Fibroblast of lung (primary cell): Measurements from ENCODE around the gene SLC45A2. TPM values are rescaled to one million over a fixed set of nuclear protein-coding genes. Genes with fewer than 3 reads are reported as not detected.
A peak's percentile ranks its signal among the peaks of the same experiment; 100 is the strongest.

Source experiments
- DNase-seq, 2 donors: peaks; one replicate each; pipeline versions ENCODE4 v3.0.0 to v3.0.0-alpha.2; 2010; ENCODE audit warnings: low read depth in 2 of 2
- H2AFZ ChIP-seq: 2 replicates; pipeline ENCODE4 v1.5.1; 2012; ENCODE audit warnings: low read length, control low read depth, inconsistent platforms
- H3K27ac ChIP-seq: 2 replicates; pipeline ENCODE4 v1.5.1; 2011; ENCODE audit warnings: low read length, control low read depth; ENCODE audit not compliant: insufficient read depth
- H3K27me3 ChIP-seq: 2 replicates; pipeline ENCODE4 v1.5.1; 2011; ENCODE audit warnings: mild to moderate bottlenecking, low read length; ENCODE audit not compliant: control insufficient read depth, insufficient read depth
- H3K36me3 ChIP-seq: 2 replicates; pipeline ENCODE4 v1.5.1; 2011; ENCODE audit warnings: low read length; ENCODE audit not compliant: control insufficient read depth, insufficient read depth
- H3K4me1 ChIP-seq: 2 replicates; pipeline ENCODE4 v1.5.1; 2011; ENCODE audit warnings: low read length; ENCODE audit not compliant: control insufficient read depth, insufficient read depth; ENCODE audit errors: extremely low read depth
- H3K4me2 ChIP-seq: 2 replicates; pipeline ENCODE4 v1.5.1; 2011; ENCODE audit warnings: low read length, control low read depth; ENCODE audit not compliant: insufficient read depth; ENCODE audit errors: extremely low read depth
- H3K4me3 ChIP-seq, 4 experiments: fragments of 200-600 bp in 1 of 4; sonication (generic) in 1 of 4; replicated peaks in 1 of 4; 2 replicates each; pipeline ENCODE4 v1.5.1; 2011 to 2016; ENCODE audit warnings: low read length in 4 of 4, low read depth in 3 of 4, mild to moderate bottlenecking in 3 of 4, control low read depth in 2 of 4, inconsistent platforms in 1 of 4, mixed read lengths in 1 of 4; ENCODE audit not compliant: insufficient read depth in 1 of 4; ENCODE audit errors: control extremely low read depth in 1 of 4
- H3K79me2 ChIP-seq: 2 replicates; pipeline ENCODE4 v1.5.1; 2012; ENCODE audit warnings: mild to moderate bottlenecking, low read length, inconsistent platforms; ENCODE audit not compliant: control insufficient read depth, insufficient read depth
- H3K9ac ChIP-seq: 2 replicates; pipeline ENCODE4 v1.5.1; 2011; ENCODE audit warnings: mild to moderate bottlenecking, low read length, control low read depth; ENCODE audit not compliant: insufficient read depth
- H3K9me3 ChIP-seq: 2 replicates; pipeline ENCODE4 v1.5.1; 2012; ENCODE audit warnings: low read depth, low read length; ENCODE audit not compliant: control insufficient read depth, insufficient read depth
- H4K20me1 ChIP-seq: 2 replicates; pipeline ENCODE4 v1.5.1; 2011; ENCODE audit warnings: low read length; ENCODE audit not compliant: control insufficient read depth, insufficient read depth; ENCODE audit errors: extremely low read depth
- CTCF ChIP-seq, 2 donors: IDR thresholded peaks in 1 of 2; conservative IDR thresholded peaks in 1 of 2; 1 replicate in 1 of 2; 2 replicates in 1 of 2; pipeline ENCODE4 v1.5.1; 2011 to 2012; ENCODE audit warnings: low read length in 2 of 2, control low read depth in 1 of 2, inconsistent platforms in 1 of 2, low read depth in 1 of 2, mild to moderate bottlenecking in 1 of 2
- EZH2 ChIP-seq: IDR thresholded peaks from 2 replicates; pipeline ENCODE4 v1.5.1; 2012; ENCODE audit warnings: low read length, control low read depth, mild to moderate bottlenecking; ENCODE audit errors: missing control alignments
- polyA plus RNA-seq, 2 donors: library from polyadenylated mRNA; depleted of rRNA in 1 of 2; stranded (reverse) in 1 of 2; unstranded in 1 of 2; fragments of >200 nt; gene quantifications; 2 replicates each; pipeline ENCODE4 v1.2.1, GENCODE V29; 2011 to 2012; ENCODE audit warnings: missing spikeins in 1 of 2
- total RNA-seq: library from RNA; depleted of rRNA; stranded (reverse); fragments of >200 nt; gene quantifications from 2 replicates; pipeline ENCODE4 v1.2.1, GENCODE V29; 2014

SLC45A2 gene
- total and polyA plus RNA-seq, 2 donors (not counting 1 experiment from before 2014, with no cell fraction given), result under 0.01 TPM; not detected in 1

GRCh38 chr5:33934176-33934575 lies 50.3 kb downstream of the SLC45A2 start:
- DNase-seq, result peak; percentile 25 to 56
- Histone ChIP-seq H3K27ac (no peak overlapping the region), H3K9me3 (no peaks in the 10 kb centered on the region), H3K9ac (no peak overlapping the region), H3K79me2 (no peaks in the 10 kb centered on the region), H3K4me1 (no peaks in the 10 kb centered on the region), H4K20me1 (no peaks in the 10 kb centered on the region), H3K4me3 (no peak overlapping the region), H3K36me3 (no peaks in the 10 kb centered on the region), H2AFZ (no peak overlapping the region), H3K27me3 (peaks cover 28% of the 10 kb centered on the region), H3K4me2 (no peak overlapping the region)
- TF ChIP-seq EZH2 (no peak), CTCF (conservative IDR thresholded peaks at IDR 0.05 in 1 of 2, IDR thresholded peaks at IDR 0.05 in 1 of 2; ENCODE audit: low read depth in 1 of 2, low read length in 2 of 2) (no peak)

- Histone ChIP-seq H3K9ac (no peak overlapping the region), H3K27ac (no peak overlapping the region), H3K4me1 (no peaks in the 10 kb centered on the region), H3K4me2 (no peak overlapping the region), H4K20me1 (no peaks in the 10 kb centered on the region), H3K9me3 (no peaks in the 10 kb centered on the region), H3K4me3 (no peak overlapping the region), H2AFZ (no peak overlapping the region), H3K27me3 (peaks cover 25% of the 10 kb centered on the region), H3K79me2 (no peaks in the 10 kb centered on the region), H3K36me3 (no peaks in the 10 kb centered on the region)
- TF ChIP-seq CTCF (conservative IDR thresholded peaks at IDR 0.05 in 1 of 2, IDR thresholded peaks at IDR 0.05 in 1 of 2; ENCODE audit: low read depth in 1 of 2, low read length in 2 of 2) (no peak), EZH2 (no peak)
- no peak for DNase-seq
Observed at GRCh38 chr5:33933723-33934169, 50.7 kb downstream of the SLC45A2 start.

- no peaks in the 10 kb centered on the region for H4K20me1 ChIP-seq
- H2AFZ ChIP-seq, result no peak overlapping the region
- no peaks in the 10 kb centered on the region for H3K4me1 ChIP-seq
- no peak overlapping the region for H3K4me3 ChIP-seq
- H3K9me3 ChIP-seq, result no peaks in the 10 kb centered on the region
- H3K27me3 ChIP-seq, result no peaks in the 10 kb centered on the region
- H3K9ac ChIP-seq, result no peak overlapping the region
- no peak for DNase-seq
- H3K36me3 ChIP-seq, result no peaks in the 10 kb centered on the region
- H3K79me2 ChIP-seq, result no peaks in the 10 kb centered on the region
- H3K27ac ChIP-seq, result no peak overlapping the region
- no peak overlapping the region for H3K4me2 ChIP-seq
- no peak for TF ChIP-seq EZH2
Observed at GRCh38 chr5:33931136-33931535, 53.4 kb downstream of the SLC45A2 start.
